MM.1S (cell line): ENCODE measurements around the gene SLC28A1.

Experiments
- CTCF ChIP-seq: fragments of 300-600 bp; sonication (generic); IDR thresholded peaks from 2 replicates; pipeline ENCODE4 v1.5.1; 2016; ENCODE audit warnings: antibody characterized with exemption, low read length, mixed read lengths
- EZH2 ChIP-seq: fragments of 300-600 bp; sonication (generic); optimal IDR thresholded peaks from 2 replicates; pipeline ENCODE3; 2017; ENCODE audit warnings: low read depth, mild to moderate bottlenecking, antibody characterized with exemption, low read length, mixed read lengths
- EZH2phosphoT487 ChIP-seq: fragments of 300-600 bp; sonication (generic); IDR thresholded peaks from 2 replicates; pipeline ENCODE4 v1.6.1; 2018; ENCODE audit warnings: antibody characterized with exemption, low read length

GRCh38 chr15:84872009-84872910 is 12.2 kb upstream of the SLC28A1 start:
- TF ChIP-seq CTCF (no peak), EZH2 (no peak), EZH2phosphoT487 (no peak)
